Hematopoietic multipotent progenitor cell treated with erythropoietin and hydrocortisone succinate and interleukin-3 and kit ligand, for 4 days (in vitro differentiated cells): ENCODE data around the gene ZC3H7A.
A peak's percentile ranks its signal among the peaks of the same experiment; 100 is the strongest.
"Not testable (repeated sequence)": the region's sequence is repeated elsewhere in the genome, so short reads cannot be mapped to it uniquely, and the experiment has no call there.

Source experiments
- DNase-seq: peaks from one replicate; pipeline ENCODE4 v3.0.0-alpha.2; 2015

ZC3H7A gene

DNA sequence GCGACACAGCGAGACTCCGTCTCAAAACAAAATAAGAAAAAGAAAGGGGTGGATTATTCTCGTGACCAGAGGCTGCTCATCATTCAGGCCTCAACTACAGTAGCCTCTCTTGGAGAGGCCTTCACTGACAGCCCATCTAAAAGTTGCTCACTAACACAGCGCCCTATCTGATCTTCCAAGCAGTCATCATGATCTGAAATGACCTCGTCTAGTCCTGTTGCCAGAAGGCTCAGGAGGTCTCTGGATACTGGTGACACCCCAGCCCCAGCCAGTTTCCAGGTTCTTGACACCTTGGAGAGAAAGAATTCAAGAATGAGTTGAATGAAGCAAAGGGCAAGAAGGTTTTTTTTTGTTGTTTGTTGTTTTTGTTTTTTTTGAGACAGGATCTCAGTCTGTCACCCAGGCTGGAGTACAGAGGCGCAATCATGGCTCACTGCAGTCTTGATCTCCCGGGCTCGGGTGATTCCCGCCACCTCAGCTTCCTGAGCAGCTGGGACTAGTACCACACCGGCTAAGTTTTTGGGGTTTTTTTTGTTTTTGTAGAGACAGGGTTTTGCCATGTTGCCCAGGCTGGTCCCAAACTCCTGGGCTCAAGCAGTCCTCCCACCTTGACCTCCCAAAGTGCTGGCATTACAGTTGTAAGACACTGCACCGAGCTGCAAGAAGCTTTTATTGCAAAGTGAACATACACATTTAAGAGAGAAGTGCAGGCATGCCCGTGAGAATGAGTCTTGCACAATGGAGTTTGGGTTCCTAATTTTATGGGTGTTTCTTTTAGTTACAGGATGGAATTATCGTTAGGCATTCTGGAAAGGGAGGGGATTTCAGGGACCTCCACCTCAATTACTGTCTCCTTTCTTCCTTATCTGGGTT, 2.7 kb upstream of the ZC3H7A start:
- peak; percentile 29 for DNase-seq

- DNase-seq = no peak
Measured at GRCh38 chr16:11799017-11799381, 1.9 kb upstream of the ZC3H7A start.

- DNase-seq = peak; percentile 28
Measured at GRCh38 chr16:11797957-11798299, 870 bp upstream of the ZC3H7A start.

DNA sequence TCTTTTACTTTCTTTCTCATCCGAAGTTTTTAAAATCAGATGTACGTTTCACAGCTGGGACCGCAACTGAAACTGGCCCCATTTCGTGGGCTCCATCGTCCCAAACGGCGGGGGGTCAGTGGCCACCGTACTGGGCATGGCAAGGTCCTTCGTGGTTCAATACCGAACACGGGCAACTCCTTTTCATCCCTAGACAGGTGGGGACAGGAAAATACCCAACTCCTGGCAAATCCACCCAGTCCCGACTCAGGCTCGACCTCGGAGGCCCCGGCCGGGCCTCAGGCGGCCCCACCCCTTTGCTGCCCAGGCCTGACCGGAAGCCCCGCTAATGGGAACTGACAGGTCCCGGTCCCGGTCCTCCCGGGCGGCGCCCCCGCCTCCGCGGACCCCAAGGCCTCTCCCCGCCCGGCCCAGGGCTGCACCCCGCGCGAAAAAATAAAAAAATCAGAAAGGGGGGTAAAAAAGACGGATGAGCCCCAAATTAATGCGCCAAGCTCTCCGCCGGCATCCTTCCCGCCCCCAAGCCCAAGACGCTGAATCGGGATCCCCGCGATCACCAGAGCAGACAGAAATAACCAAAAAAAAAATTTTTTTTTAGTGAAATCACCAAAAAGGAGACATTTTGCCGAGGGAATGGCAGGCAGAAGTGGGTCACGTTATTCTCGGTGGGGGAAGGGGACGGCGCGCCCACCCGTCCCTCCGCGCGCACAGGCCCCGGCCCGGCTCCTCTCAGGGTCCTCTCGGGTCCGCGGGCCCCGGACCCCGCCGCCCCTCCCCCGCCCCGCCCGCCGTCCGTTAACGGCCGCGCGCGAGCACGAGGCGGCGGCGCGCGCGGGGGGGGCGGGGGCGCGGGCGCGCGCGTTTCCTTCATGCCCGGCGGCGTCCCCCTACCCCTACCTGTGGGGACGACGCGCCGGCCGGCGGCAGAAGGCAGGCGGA, 562 bp downstream of the ZC3H7A start:
- DNase-seq = peak; percentile 53

GRCh38 chr16:11795887-11796226, 1.2 kb downstream of the ZC3H7A start:
- no peak for DNase-seq

GRCh38 chr16:11794996-11795886, 1.8 kb downstream of the ZC3H7A start:
- peak; percentile 41 for DNase-seq

DNA sequence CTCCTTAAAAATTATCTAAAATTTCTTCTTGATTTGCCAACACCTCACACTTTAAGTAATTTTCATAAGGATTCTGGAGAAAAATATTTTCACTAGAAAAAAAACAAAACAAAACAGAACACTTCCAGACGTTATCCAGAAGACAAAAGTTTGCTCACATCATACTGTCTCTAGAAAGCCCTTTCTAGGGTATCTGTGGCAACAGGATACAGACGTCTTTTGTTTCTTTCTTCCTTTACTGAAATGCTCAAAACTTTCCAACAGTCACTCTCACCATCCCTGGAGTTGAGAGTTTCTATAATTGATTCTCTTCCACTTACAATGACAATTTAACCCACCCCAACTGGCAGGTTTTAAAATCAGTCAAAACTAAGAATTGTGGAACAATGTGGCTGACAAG, 2.6 kb downstream of the ZC3H7A start:
- DNase-seq = no peak

DNA sequence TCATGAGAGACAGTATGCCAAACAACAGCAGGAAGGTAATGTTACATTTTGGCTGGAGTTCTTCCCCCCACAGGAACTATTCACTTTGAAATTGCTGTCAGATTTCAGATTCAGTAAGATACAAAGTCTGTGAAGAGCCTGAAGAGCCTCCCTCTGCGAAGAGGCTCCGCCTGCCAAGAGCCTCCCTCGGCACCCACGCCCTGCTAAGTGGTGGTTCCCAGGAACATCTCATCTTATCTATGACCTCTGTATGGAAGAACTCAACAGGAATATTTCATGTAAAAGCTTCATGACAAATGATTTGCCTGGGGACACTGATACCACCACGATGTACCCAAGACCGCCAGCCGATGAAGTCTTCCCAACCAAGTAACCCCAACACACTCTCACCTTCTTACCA, 3.2 kb downstream of the ZC3H7A start:
- DNase-seq = no peak

DNA sequence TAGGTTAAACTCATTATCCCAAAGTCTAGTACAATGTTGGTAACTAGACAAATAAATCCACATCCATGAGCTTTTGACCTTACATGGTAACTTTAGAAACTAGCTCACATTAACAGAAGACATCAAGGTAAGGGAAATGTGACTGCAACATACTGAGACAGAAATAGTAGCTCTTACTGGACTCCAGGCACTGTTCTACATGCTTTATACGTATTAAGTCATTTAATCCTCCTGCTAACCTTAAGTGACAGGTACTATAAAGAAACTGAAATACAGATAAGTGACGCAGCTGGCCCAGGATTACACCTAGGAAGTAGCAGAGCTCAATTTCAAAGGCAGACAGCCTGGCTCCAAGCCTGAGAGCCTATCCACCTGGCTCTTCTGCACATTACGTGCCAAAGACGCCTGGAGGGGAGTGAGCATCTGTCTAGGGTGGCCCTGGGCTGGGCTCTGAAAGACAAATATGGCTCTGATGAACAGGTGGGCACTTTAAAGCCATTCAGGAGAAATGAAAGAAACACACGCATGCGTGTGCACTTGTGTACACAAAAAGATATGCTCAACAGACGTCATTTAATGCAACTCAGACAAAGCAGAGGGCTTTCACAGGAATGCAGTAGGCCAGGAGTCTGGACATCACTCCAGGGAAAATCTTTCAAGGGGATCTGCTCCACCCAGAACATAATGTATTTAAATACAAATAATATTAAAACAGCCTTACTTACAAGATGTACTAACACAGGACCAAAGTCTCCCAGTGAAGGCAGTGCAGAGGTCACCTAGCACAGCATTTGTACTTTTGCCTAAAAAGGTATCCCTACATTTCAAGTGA, 4.4 kb downstream of the ZC3H7A start:
- DNase-seq = no peak

DNA sequence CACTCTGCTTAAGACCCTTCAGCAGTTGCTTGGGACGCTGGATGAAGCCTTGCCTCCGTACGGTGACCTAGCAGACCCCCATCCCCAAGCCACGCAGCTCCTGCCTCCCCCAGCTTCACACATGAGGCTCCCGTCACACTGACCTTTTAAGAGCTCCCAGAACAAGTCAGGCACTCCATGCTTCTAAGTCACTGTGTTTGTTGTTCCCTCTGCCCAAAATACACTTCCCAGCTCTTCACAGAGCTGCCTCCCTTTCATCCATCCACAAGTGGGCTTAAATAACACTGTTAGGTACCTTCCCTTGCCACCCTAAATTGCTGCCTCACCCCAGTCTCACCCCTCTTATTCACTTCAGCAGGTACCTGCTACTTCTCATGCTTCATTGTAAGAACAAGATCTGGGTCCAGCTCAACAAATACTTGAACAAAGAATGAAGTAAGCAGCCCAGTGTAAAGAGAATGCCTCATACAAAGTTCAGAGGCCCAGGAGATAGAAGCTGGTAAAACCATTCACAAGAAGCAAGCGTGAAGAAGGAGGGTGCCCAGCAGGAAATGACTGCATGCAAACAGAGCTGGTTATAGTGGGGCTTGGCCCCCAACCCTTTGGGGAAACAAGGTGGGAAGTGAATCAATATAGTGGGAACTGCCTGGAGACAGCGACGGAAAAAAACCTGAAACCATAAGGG, 5.8 kb downstream of the ZC3H7A start:
- no peak for DNase-seq

DNA sequence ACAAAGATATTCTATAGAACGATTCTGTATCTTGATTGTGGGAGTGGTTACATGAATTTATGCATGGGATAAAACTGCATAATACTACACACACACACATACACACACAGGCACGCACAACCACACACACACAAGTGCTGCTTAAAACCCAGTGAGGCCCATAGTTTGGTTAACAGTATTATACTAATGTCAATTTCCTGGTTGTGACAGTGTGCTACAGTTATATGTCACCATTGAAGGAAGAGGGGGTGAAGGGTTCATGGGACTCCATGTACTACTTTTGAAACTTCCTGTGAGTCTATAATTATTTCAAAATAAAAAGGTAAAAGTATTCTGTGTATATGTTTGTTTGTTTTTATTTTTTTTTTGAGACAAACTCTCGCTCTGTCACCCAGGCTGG, 8.1 kb downstream of the ZC3H7A start:
- no peak for DNase-seq

GRCh38 chr16:11784980-11785599, 12.0 kb downstream of the ZC3H7A start:
- not testable (repeated sequence) for DNase-seq

DNA sequence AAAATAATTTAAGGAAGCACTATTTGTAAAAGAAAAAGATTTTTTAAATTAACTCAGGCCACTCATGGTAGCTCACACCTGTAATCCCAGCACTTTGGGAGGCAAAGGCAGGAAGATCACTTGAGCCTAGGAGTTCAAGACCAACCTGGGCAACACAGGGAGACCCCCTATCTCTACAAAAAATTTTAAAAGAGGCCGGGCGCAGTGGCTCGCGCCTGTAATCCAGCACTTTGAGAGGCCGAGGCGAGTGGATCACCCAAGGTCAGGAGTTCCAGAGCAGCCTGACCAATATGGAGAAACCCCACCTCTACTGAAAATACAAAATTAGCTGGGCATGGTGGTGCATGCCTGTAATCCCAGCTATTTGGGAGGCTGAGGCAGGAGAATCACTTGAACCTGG, 12.7 kb downstream of the ZC3H7A start:
- not testable (repeated sequence) for DNase-seq

DNA sequence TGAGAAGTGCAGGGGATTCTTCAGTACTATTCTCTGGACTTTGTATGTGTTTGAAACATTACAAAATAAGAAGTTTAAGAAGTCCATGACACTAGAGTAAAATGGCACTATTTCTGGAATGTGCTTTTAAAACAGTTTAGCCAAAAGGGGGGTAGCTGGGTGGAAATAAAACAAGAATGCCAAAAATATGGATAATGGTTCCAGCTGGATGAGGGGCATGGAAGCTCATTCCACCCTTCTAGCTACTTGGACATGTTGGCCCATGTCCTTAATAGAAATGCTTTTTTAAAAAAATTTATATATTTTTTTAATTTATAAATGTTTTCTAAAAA, 13.1 kb downstream of the ZC3H7A start:
- DNase-seq = no peak

DNA sequence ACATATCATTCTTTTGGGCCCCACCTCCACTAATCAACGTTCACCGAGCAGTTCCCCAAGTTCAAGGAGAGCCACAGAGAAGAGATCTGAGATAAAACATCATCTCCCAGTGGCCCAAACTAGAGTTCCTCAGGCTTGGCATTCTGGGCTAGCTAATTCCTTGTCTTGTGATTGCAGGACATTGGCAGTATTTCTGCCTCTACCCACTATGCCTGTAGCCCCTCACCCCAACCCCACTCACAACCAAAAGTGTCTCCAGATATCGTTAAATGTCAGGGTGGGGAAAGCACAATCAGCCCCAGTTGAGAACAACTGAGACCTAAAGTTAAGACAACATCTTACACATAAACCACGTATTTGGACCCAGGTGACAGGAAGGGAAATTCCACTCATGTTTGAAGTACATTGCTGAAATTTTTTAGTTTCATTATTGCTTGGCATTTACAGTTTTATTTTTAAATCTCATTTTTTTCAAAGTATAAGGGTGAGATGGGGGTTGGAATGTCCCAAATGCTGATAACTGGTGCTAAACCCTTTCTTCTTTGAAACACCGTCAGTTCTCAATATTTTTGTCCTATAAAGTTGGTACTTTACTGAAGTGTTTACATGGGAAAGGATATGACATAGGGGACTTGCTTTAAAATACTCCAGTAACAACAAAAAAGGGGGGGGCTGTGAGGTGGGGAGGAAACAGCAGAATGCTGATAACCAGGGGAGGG, 13.6 kb downstream of the ZC3H7A start:
- DNase-seq = peak; percentile 58

GRCh38 chr16:11781773-11782172, 15.3 kb downstream of the ZC3H7A start:
- DNase-seq = no peak

GRCh38 chr16:11780991-11781680, 15.9 kb downstream of the ZC3H7A start:
- DNase-seq = no peak

DNA sequence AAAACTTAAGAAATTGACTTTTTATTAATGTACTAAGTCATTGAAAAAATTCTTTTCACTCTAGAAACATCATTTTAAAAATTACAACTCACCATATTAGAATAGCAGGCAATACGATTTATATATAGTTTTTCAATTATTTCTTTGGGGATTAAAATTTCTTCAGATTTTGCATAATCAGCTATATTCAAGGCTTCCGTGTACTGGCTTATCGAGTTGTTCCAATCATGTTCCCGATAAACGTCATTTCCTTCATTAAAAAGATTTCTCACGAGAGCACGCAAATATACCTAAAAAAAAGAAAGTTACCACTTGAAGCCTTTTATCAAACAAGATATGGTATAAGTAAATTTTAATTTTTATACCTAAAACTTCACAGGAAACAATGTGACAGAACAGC, 18.0 kb downstream of the ZC3H7A start:
- DNase-seq = no peak

DNA sequence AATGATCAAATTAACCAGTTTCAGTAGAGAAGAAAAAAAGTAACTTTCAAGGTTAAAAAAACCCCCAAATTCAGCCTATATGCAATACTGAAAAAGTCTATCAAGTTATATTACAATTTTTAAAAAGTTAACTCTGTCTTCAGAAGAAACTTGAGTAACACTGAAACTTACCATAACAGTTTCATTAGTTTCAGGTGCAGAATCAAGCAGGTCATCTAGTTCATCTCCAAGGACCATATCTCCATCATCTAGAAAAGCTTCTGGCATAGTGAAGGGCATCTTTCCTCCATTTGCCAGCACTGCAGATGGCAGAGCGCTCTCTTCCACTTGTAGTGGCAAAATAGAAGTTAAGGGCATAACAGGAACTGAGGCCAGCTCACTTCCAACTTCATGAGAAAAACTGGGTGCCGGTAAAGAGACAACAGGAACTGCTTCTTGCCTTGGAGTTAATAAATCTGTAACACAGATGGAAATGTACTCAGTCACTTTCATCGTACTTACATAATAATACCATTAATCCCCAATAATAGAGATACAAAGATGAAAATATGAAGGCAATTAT, 22.9 kb downstream of the ZC3H7A start:
- no peak for DNase-seq

GRCh38 chr16:11768849-11769248, 28.2 kb downstream of the ZC3H7A start:
- DNase-seq = peak; percentile 72
